K562 treated with DMSO at 1 percent for 4 hours (cell line): ENCODE data around the gene MS4A10. TPM values are rescaled to one million over a fixed set of nuclear protein-coding genes. Genes with fewer than 3 reads are reported as not detected.

Source experiments
- total RNA-seq: library from RNA; unstranded; fragments of 300-600 nt; gene quantifications from 2 replicates; pipeline ENCODE4 v1.2.3, GENCODE V29; 2022; ENCODE audit not compliant: insufficient read depth

The MS4A10 gene
- not detected in 2 replicates for total RNA-seq

DNA sequence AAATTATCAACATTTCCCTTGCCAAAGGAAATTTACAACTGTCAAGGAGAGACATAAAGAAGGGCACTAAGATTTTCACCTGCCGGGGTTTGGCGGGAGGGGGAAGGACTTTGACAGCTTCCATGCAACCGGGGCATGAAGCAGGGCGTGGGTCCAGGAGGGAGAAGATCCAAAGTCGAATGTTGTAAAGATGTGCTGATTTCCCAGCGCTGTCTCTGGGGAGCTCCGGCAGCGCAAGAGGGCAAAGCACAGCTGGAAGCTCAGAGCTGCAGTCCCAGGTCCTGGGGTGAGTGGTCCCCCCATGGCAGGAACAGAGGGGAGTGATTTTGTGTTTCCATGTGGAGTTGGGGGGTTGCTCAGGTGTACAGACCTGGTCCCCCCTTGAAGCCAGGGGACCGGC is at the start of gene MS4A10:
MS4A10 (plus strand) TSS at position 198 of the 400 bp plus-strand sequence. CDS start 5,003 bp downstream, outside the sequence.

DNA sequence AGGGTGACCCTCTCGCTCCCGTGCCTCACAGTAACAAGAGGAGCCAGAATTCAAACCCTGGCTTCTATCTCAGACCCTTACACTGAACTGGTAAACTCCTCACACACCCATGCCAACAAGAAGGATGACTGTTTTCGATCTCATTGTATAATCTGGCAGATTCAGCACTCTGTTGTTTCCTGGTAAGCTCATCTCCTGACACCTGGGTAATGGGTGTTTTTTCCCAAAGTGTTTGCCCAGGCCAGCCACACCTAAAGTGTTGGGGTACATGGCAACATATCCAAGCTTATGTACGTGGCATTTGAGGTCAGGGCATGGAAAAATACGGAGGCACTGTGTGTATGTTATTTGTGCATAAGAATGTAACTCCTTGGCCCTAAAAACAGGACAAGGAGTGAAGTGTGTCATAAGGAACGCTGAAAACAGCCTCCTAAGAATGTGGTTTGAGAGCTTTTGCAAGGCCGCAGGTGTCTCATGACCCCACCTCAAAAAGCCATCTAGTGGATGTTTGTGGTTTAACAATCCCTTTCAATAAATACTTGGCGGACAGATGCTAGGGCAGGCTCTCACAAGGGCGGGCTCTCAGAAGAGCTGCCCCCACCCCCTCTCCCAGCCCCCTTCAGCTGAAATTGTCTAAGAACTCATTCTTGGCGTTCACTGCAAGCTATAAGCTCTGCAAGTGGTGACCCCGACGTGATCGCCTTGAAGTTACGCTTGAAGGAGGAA is 28.7 kb upstream of the MS4A10 start, which contains the start of gene MS4A15:
MS4A15 (plus strand) TSS at position 561 of the 726 bp plus-strand sequence. CDS start 6,867 bp downstream, outside the sequence.

GRCh38 chr11:60841797-60842667 is 56.9 kb downstream of the MS4A10 start, which contains the start of gene CCDC86:
CCDC86 (plus strand) TSS chr11:60842113; CDS start chr11:60842125, 12 bp downstream.

Other genes with a start within 250 kb of the MS4A10 start
- gene MS4A8, start 85.7 kb upstream of the MS4A10 start, total RNA-seq = not detected in 2 replicates
- gene MS4A18, start 60.6 kb upstream of the MS4A10 start, total RNA-seq = not detected in 2 replicates
- not detected in 2 replicates for gene MS4A15, start 28.5 kb upstream of the MS4A10 start, total RNA-seq
- 22.5 and 37.3 TPM in 2 replicates for gene CCDC86, start 56.8 kb downstream of the MS4A10 start, total RNA-seq
- gene PTGDR2, start 70.6 kb downstream of the MS4A10 start, total RNA-seq = 2.7 and 3.5 TPM in 2 replicates
- gene ZP1, start 82.2 kb downstream of the MS4A10 start, total RNA-seq = not detected in 2 replicates
- 144 and 156 TPM in 2 replicates for gene PRPF19, start 121.3 kb downstream of the MS4A10 start, total RNA-seq
- gene TMEM109, start 128.8 kb downstream of the MS4A10 start, total RNA-seq = 48.0 and 52.3 TPM in 2 replicates
- gene TMEM132A, start 139.1 kb downstream of the MS4A10 start, total RNA-seq = 0.15 TPM in 1 of 2 replicates, not detected in the other
- not detected in 2 replicates for gene SLC15A3, start 166.8 kb downstream of the MS4A10 start, total RNA-seq
- not detected in 2 replicates for gene CD6, start 186.3 kb downstream of the MS4A10 start, total RNA-seq